Activated CD4-positive, alpha-beta T cell treated with anti-CD3 and anti-CD28 coated beads, Interleukin-2, amount 50 U/mL, for 24 hours (primary cell): ENCODE results near the gene CASP7.
"Not testable (repeated sequence)": the region's sequence is repeated elsewhere in the genome, so short reads cannot be mapped to it uniquely, and the experiment has no call there.

Experiments used
- DNase-seq, 2 donors: peaks; one replicate each; pipeline ENCODE4 v3.0.0-alpha.2; 2020; ENCODE audit warnings: low read depth in 1 of 2, low spot score in 1 of 2

The CASP7 gene

GRCh38 chr10:113679463-113680189, at the start of gene CASP7:
TSS of gene CASP7 (plus strand) at chr10:113679912. CDS start at chr10:113697494, 17,582 bp downstream.
- peak; percentile 53 to 73 for DNase-seq

- no peak for DNase-seq
Measured at GRCh38 chr10:113630929-113631533, 48.7 kb upstream of the CASP7 start.

GRCh38 chr10:113631684-113632367, 47.9 kb upstream of the CASP7 start:
- no peak for DNase-seq

- DNase-seq: no peak
Measured at GRCh38 chr10:113639966-113640365, 39.7 kb upstream of the CASP7 start.

DNA sequence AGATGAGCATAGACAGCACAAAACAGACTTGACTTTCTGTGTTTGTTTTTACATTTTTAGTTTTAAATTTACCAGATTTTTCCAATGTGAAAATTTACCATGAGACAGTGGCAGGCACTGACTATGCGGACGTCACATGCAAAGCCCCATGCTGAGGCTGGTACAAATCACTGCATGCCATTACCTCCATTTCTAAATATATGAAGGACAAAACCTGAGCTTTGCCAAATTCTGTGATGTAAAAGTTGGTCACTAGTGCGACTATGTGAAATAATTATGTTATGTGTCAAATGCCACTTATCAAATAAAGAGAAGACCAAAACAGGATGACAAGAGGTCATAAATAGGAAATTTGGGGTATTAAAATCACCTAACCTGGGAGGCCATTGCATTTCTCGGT, 38.0 kb upstream of the CASP7 start:
- no peak for DNase-seq

- DNase-seq: no peak
Measured at GRCh38 chr10:113643183-113643582, 36.5 kb upstream of the CASP7 start.

GRCh38 chr10:113644185-113645120, 35.3 kb upstream of the CASP7 start:
- no peak for DNase-seq

DNA sequence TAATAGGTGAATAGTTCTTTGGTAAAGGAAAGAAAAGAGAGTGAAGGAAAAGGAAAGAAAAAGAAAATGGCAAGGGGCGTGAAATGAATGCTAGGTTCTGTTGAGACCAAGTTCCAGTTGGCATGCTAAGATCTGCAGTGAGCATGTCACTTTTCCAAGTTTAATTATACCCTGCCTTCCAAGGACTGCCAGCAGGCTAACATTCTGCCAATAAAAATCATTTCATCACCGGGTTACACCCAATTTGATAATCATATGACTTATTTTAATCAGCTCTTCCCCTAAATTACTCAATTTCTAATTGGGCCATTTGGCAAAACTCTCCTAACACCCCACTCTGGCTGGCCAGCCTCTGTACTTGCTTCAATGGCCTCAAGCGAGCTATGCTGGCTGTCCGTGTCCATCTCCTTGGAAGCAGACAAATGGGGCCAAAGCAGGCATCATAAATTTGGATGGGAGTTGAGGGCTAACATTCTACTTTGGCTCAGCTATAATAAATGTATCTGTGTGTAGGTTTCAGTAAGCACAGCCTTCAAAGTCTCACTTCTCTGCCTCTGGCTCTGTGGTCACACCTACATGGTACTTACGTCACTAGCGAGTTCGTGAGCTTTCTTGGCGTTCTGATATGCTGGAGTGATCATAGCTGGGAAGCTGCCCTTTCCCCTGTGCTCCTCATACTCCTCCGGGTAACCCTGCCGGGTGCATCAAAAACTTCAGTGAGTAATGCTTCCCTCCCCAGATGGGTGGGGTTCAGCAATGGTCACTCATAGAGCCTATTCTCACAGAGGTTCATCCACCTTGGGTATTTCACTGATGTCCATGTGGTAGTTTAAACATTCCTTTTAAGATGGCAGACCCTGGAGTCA, 33.1 kb upstream of the CASP7 start:
- no peak for DNase-seq

DNA sequence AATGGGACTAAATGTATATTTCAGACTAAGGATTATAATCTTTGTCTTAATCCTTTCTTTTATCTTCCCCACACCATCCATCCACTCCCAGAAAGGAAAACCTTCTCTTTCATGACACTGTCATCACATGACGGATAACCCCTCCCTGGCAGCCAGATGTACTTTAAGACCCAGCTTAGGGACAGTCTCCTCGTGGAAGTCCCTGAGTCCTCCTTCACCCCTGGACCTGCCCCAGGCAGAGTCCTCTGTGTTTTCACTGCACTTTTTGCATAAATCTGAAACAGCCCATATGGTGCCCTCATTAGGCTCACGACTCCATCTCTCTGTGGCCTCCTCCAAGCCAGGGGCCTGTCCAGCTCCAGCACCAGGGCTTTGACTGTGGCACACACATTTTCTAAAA, 31.9 kb upstream of the CASP7 start:
- no peak for DNase-seq

DNA sequence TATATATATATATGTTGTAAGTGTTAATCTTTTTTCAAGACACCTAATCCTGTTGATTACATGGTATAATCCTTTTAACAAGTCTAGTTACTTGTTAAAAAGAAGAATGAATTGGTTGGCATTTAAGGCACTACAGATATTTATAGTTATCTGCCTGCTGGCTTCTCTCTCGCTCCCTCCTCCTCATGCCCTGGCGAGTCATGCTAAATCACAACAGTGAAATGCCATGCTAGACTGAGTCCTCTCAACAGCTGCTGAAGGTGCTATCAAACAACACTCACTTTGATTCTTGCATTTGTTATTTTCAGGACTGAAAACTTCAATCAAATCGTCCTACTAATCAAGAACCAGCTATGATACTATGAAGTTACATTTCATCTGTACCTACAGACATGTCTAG, 31.2 kb upstream of the CASP7 start:
- DNase-seq: no peak

DNA sequence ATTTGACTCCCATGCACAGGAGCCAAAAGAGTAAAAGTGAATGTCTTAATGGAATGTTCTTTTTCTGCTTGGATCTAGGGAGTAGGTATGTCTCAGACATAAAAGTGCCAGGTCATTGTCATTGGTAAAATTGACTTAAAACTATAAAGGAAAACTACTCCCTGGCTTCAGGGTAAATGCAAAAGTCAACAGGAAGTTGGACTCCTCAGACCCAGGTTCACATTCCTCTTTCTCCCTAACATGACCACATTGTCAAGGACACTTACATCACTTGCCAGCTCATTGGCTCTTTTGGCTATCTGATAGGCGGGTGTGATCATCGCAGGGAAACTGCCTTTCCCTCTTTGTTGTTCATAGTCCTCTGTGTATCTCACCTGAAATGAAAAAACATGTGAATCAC, 29.5 kb upstream of the CASP7 start:
- DNase-seq: no peak

GRCh38 chr10:113651021-113651420, 28.7 kb upstream of the CASP7 start:
- DNase-seq: no peak

- no peak for DNase-seq
Measured at GRCh38 chr10:113651898-113652297, 27.8 kb upstream of the CASP7 start.

GRCh38 chr10:113652456-113652855, 27.3 kb upstream of the CASP7 start:
- DNase-seq: not testable (repeated sequence)

- DNase-seq: no peak
Measured at GRCh38 chr10:113656896-113657295, 22.8 kb upstream of the CASP7 start.

DNA sequence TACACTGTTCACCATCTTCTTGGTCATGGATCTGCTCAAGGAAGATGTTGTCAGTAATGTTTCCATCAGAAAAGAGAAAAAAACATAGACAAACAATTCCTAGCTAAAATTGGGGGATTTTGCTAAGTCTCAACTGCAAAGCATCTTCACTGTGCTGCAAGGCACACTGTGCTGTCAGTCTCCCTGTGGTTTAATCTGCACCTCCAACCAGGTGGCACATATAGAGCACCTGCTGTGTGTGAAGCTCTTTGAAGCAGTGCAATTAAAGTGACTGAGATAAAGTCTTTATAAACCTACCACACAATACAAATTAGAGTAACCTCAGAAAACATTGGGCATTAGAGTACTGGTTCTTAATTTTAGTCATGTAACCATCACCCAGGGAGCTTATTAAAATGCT, 22.2 kb upstream of the CASP7 start:
- DNase-seq: no peak

DNA sequence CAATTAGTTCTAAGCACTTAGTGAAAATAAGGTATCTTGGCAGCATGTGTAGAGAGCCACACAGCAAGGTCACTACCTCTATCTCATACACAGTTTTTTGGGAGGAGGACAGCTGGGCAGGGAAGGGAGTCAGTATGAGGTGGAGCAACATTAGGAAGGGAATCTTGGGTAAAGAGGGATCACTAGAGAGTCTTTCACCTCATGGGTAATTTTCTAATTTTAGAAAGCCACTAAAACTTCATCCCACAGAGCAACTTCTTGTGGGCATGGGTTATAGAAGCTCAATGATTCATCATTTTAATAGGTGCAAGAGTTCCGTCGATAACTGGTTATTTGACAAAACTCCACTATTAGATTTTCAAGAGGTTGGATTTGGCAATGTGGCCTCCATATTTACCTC, 18.4 kb upstream of the CASP7 start:
- no peak for DNase-seq

GRCh38 chr10:113663142-113663541, 16.6 kb upstream of the CASP7 start:
- DNase-seq: no peak

GRCh38 chr10:113663908-113664307, 15.8 kb upstream of the CASP7 start, which contains the start of gene NRAP:
TSS of gene NRAP (minus strand) at chr10:113664041. CDS start at chr10:113663882, 159 bp downstream.
- DNase-seq: no peak

DNA sequence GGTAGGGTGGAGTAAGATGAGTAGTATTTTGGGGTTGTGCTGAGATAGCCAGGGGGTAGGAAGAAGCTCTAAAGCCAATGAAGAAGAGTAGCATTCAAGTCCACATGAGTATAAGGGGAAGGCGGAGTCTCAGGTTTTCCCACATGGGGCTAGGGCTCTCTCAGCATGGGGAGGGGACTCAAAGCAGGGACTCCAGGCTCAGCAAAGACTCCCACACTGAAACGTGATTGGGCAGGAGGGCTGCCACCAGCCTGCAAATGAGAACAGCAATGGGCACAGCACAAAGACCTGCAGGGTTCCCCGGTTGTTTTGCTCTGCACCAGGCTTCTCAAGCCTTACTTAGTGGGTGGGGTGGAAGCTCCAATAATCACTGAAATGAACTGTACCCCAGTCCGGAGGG, 14.4 kb upstream of the CASP7 start:
- no peak for DNase-seq
